GM19372 (cell line): Measurements from ENCODE around the gene SLC7A5.
A peak's percentile ranks its signal among the peaks of the same experiment; 100 is the strongest.
"Not testable (repeated sequence)": the region's sequence is repeated elsewhere in the genome, so short reads cannot be mapped to it uniquely, and the experiment has no call there.

Source experiments
- ATAC-seq: cut with Tn5 transposase; IDR thresholded peaks from one replicate; pipeline ENCODE4 v1.9.1; 2021; ENCODE audit warnings: mild to moderate bottlenecking, low read depth, moderate library complexity; ENCODE audit not compliant: unreplicated experiment

The SLC7A5 gene

GRCh38 chr16:87889762-87890161 lies 20.5 kb upstream of the SLC7A5 start:
- not testable (repeated sequence) for ATAC-seq

GRCh38 chr16:87888346-87888745 lies 19.0 kb upstream of the SLC7A5 start:
- not testable (repeated sequence) for ATAC-seq

- ATAC-seq: not testable (repeated sequence)
Observed at GRCh38 chr16:87887931-87888330, 18.6 kb upstream of the SLC7A5 start.

- not testable (repeated sequence) for ATAC-seq
Observed at GRCh38 chr16:87885371-87885967, 16.2 kb upstream of the SLC7A5 start.

- no peak for ATAC-seq
Observed at GRCh38 chr16:87882436-87883019, 13.2 kb upstream of the SLC7A5 start.

GRCh38 chr16:87881324-87882200 lies 12.3 kb upstream of the SLC7A5 start:
- ATAC-seq: no peak

- no peak for ATAC-seq
Observed at GRCh38 chr16:87880117-87880696, 10.9 kb upstream of the SLC7A5 start.

GRCh38 chr16:87879411-87880013 lies 10.2 kb upstream of the SLC7A5 start:
- ATAC-seq: not testable (repeated sequence)

GRCh38 chr16:87878704-87879103 lies 9.4 kb upstream of the SLC7A5 start:
- ATAC-seq: no peak

- no peak for ATAC-seq
Observed at GRCh38 chr16:87877942-87878507, 8.7 kb upstream of the SLC7A5 start.

GRCh38 chr16:87874639-87875427 lies 5.5 kb upstream of the SLC7A5 start:
- peak; percentile 52 for ATAC-seq

GRCh38 chr16:87870418-87871291 lies 1.3 kb upstream of the SLC7A5 start:
- ATAC-seq: not testable (repeated sequence)

- not testable (repeated sequence) for ATAC-seq
Observed at GRCh38 chr16:87869879-87870417, 641 bp upstream of the SLC7A5 start.

- ATAC-seq: peak; percentile 9
Observed at GRCh38 chr16:87868254-87869029, 865 bp downstream of the SLC7A5 start.

- not testable (repeated sequence) for ATAC-seq
Observed at GRCh38 chr16:87865902-87866555, 3.3 kb downstream of the SLC7A5 start.

GRCh38 chr16:87864331-87864989 lies 4.8 kb downstream of the SLC7A5 start:
- no peak for ATAC-seq

- ATAC-seq: not testable (repeated sequence)
Observed at GRCh38 chr16:87863327-87863635, 6.0 kb downstream of the SLC7A5 start.
